K562 (cell line): ENCODE measurements around the gene UNC5C. TPM values are rescaled to one million over a fixed set of nuclear protein-coding genes. Genes with fewer than 3 reads are reported as not detected.

Source experiments
- ARID3A ChIP-seq: IDR thresholded peaks from 2 replicates; pipeline ENCODE4 v1.6.1; 2012; ENCODE audit warnings: low read depth, low read length, improper control_type of control experiment, borderline replicate concordance
- BCL6 ChIP-seq: fragments of 250-450 bp; sonication (Bioruptor Pico); IDR thresholded peaks from 2 replicates; pipeline ENCODE4 v1.4.0; 2020
- CBFB ChIP-seq: sonication (generic); formaldehyde crosslinking; IDR thresholded peaks from 2 replicates; pipeline ENCODE4 v1.4.0; 2020; ENCODE audit warnings: mild to moderate bottlenecking, missing genetic modification reagents
- CEBPG ChIP-seq, 3 experiments: fragments of 200-800 bp in 1 of 3; sonication (Bioruptor generic) in 1 of 3; sonication (generic) in 1 of 3; formaldehyde crosslinking in 1 of 3; IDR thresholded peaks in 2 of 3; conservative IDR thresholded peaks in 1 of 3; 2 replicates each; pipeline versions ENCODE4 v1.6.1 to v1.8.0; 2016 to 2022; ENCODE audit warnings: missing compliant biosample characterization in 2 of 3, missing genetic modification characterization in 2 of 3, mild to moderate bottlenecking in 1 of 3, missing genetic modification reagents in 1 of 3
- CXXC5 ChIP-seq: fragments of 250-450 bp; sonication (Bioruptor Pico); IDR thresholded peaks from 2 replicates; pipeline ENCODE4 v1.8.0; 2022; ENCODE audit warnings: inconsistent platforms, mild to moderate bottlenecking, moderate library complexity
- GATAD2A ChIP-seq: fragments of 450-650 bp; IDR thresholded peaks from 2 replicates; pipeline ENCODE4 v1.6.1; 2017
- GMEB1 ChIP-seq: fragments of 250-450 bp; sonication (Bioruptor Pico); IDR thresholded peaks from 2 replicates; pipeline ENCODE4 v1.4.0; 2020; ENCODE audit warnings: mild to moderate bottlenecking
- HMBOX1 ChIP-seq: sonication (generic); IDR thresholded peaks from 2 replicates; pipeline ENCODE4 v1.6.1; 2016
- MCM5 ChIP-seq: fragments of 450-650 bp; IDR thresholded peaks from 2 replicates; pipeline ENCODE4 v1.6.1; 2016; ENCODE audit warnings: low read depth
- MTA2 ChIP-seq: fragments of 450-650 bp; IDR thresholded peaks from 2 replicates; pipeline ENCODE4 v1.6.1; 2016; ENCODE audit warnings: low read depth
- SETDB1 ChIP-seq: IDR thresholded peaks from one replicate; pipeline ENCODE4 v1.6.1; 2012; ENCODE audit warnings: low read length, control low read depth, inconsistent platforms
- SMARCA5 ChIP-seq: fragments of 450-650 bp; IDR thresholded peaks from 2 replicates; pipeline ENCODE4 v1.6.1; 2016
- SREBF1 ChIP-seq: fragments of 150-350 bp; IDR thresholded peaks from 2 replicates; pipeline ENCODE4 v1.6.1; 2014; ENCODE audit warnings: antibody characterized with exemption, low read depth, low read length, borderline replicate concordance
- STAT5A ChIP-seq: IDR thresholded peaks from 2 replicates; pipeline ENCODE4 v1.6.1; 2012; ENCODE audit warnings: low read length, inconsistent platforms, borderline replicate concordance
- ZMIZ1 ChIP-seq, 2 experiments: fragments of 150-350 bp in 1 of 2; IDR thresholded peaks; 2 replicates each; pipeline ENCODE4 v1.6.1; 2012 to 2016; ENCODE audit warnings: low read depth in 2 of 2, low read length in 2 of 2, mild to moderate bottlenecking in 1 of 2, moderate library complexity in 1 of 2
- ZNF197 ChIP-seq: fragments of 200-800 bp; sonication (Bioruptor generic); IDR thresholded peaks from 2 replicates; pipeline ENCODE4 v1.6.1; 2016; ENCODE audit warnings: low read depth, missing genetic modification characterization, missing compliant biosample characterization
- ZNF639 ChIP-seq, 2 experiments: fragments of 200-800 bp in 1 of 2; sonication (Bioruptor generic) in 1 of 2; sonication (generic) in 1 of 2; formaldehyde crosslinking in 1 of 2; IDR thresholded peaks in 1 of 2; conservative IDR thresholded peaks in 1 of 2; 2 replicates each; pipeline versions ENCODE4 v1.5.0 to v1.6.1; 2016 to 2020; ENCODE audit warnings: missing compliant biosample characterization in 1 of 2, missing genetic modification characterization in 1 of 2, missing genetic modification reagents in 1 of 2
- ZSCAN32 ChIP-seq: fragments of 450-650 bp; formaldehyde crosslinking; IDR thresholded peaks from 2 replicates; pipeline ENCODE4 v1.4.0; 2020; ENCODE audit warnings: mild to moderate bottlenecking, moderate library complexity
- polyA plus RNA-seq, 8 experiments: library from polyadenylated mRNA; depleted of rRNA in 4 of 8; stranded (reverse) in 5 of 8; unstranded in 3 of 8; fragments of >200 nt; fragmentation: Nextera tagmentation in 2 of 8; fragmentation: Illumina TruSeq in 1 of 8; extraction: Ambion mirVana in 2 of 8; extraction: Trizol in 1 of 8; gene quantifications; 2 replicates each; pipeline versions ENCODE4 v1.2.1 to v1.2.3, GENCODE V29; 2011 to 2014; ENCODE audit warnings: inconsistent platforms in 1 of 8, missing spikeins in 1 of 8
- total RNA-seq, 7 experiments: library from RNA; depleted of rRNA in 6 of 7; stranded (reverse); fragments of >200 nt in 6 of 7; fragmentation: Illumina TruSeq in 2 of 7; extraction: Trizol in 2 of 7; gene quantifications; 2 replicates each; pipeline versions ENCODE4 v1.2.1 to v1.2.3, GENCODE V29; 2011 to 2021; ENCODE audit warnings: low replicate concordance in 1 of 7

UNC5C gene
- total and polyA plus RNA-seq, 9 of the 15 experiments (the other 6 are each of a cell fraction or from before 2014, with no cell fraction given), result under 0.01 to 0.10 (median 0.03) TPM; not detected in 1

- TF ChIP-seq ZSCAN32 (CRISPR knock-in tag), result no peak
- no peak for TF ChIP-seq ZNF639 (CRISPR knock-in tag; conservative IDR thresholded peaks at IDR 0.05 in 1 of 2, IDR thresholded peaks at IDR 0.05 in 1 of 2)
- no peak for TF ChIP-seq GMEB1
- peak; percentile 89 for TF ChIP-seq MTA2
- TF ChIP-seq HMBOX1, result peak; percentile 69
- TF ChIP-seq STAT5A, result peak; percentile 78
- peak; percentile 70 for TF ChIP-seq CXXC5 (CRISPR knock-in tag)
- peak; percentile 21; the same call in 1 of the 2 replicates for TF ChIP-seq GATAD2A
- peak; percentile 77 for TF ChIP-seq ARID3A
- peak; percentile 12; the same call in 1 of the 2 replicates for TF ChIP-seq SMARCA5
- no peak for TF ChIP-seq ZNF197
- no peak for TF ChIP-seq CBFB (CRISPR knock-in tag)
- TF ChIP-seq ZMIZ1 (IDR thresholded peaks at IDR 0.05; ENCODE audit: low read depth in 2 of 2, low read length in 2 of 2), result peak in 1 of 2 experiments; percentile 69; a peak in 1 of 4 replicates
- TF ChIP-seq MCM5, result no peak
- no peak for TF ChIP-seq CEBPG (CRISPR knock-in tag; IDR thresholded peaks at IDR 0.05)
- TF ChIP-seq CEBPG (tag; conservative IDR thresholded peaks at IDR 0.05 in 1 of 2, IDR thresholded peaks at IDR 0.05 in 1 of 2), result peak in 1 of 2 experiments; percentile 74; a peak in 2 of 4 replicates
- no peak for TF ChIP-seq BCL6 (CRISPR knock-in tag)
- TF ChIP-seq SREBF1, result no peak
- no peak for TF ChIP-seq SETDB1
These were observed 299.2 kb downstream of the UNC5C start (continued) for GRCh38 chr4:95249426-95250021.
